GM18526 (cell line): ENCODE results near the gene MRTFA.

ENCODE experiments used
- POLR2A ChIP-seq: IDR thresholded peaks from 3 replicates; pipeline ENCODE4 v1.6.1; 2011; ENCODE audit not compliant: insufficient read length; ENCODE audit errors: extremely low read depth

MRTFA gene

GRCh38 chr22:40417041-40417440, 219.5 kb downstream of the MRTFA start:
- no peak for TF ChIP-seq POLR2A

- TF ChIP-seq POLR2A = no peak
Measured at GRCh38 chr22:40416636-40417035, 219.9 kb downstream of the MRTFA start.

- TF ChIP-seq POLR2A = no peak
Measured at GRCh38 chr22:40416267-40416570, 220.3 kb downstream of the MRTFA start.

GRCh38 chr22:40415531-40416266, 220.8 kb downstream of the MRTFA start:
- TF ChIP-seq POLR2A = no peak

- TF ChIP-seq POLR2A = peak; percentile 36
Measured at GRCh38 chr22:40414838-40415505, 221.5 kb downstream of the MRTFA start.

- no peak for TF ChIP-seq POLR2A
Measured at GRCh38 chr22:40414311-40414710, 222.2 kb downstream of the MRTFA start.

- TF ChIP-seq POLR2A = no peak
Measured at GRCh38 chr22:40413873-40414272, 222.6 kb downstream of the MRTFA start.

GRCh38 chr22:40412441-40412840, 224.1 kb downstream of the MRTFA start:
- no peak for TF ChIP-seq POLR2A

GRCh38 chr22:40411506-40411861, 225.0 kb downstream of the MRTFA start:
- TF ChIP-seq POLR2A = no peak

GRCh38 chr22:40410731-40411505, 225.6 kb downstream of the MRTFA start:
- TF ChIP-seq POLR2A = no peak

GRCh38 chr22:40410272-40410671, 226.2 kb downstream of the MRTFA start:
- no peak for TF ChIP-seq POLR2A

- TF ChIP-seq POLR2A = no peak
Measured at GRCh38 chr22:40409613-40410113, 226.9 kb downstream of the MRTFA start.

- no peak for TF ChIP-seq POLR2A
Measured at GRCh38 chr22:40408718-40409612, 227.6 kb downstream of the MRTFA start.

GRCh38 chr22:40407831-40408717, 228.4 kb downstream of the MRTFA start:
- no peak for TF ChIP-seq POLR2A

- no peak for TF ChIP-seq POLR2A
Measured at GRCh38 chr22:40407021-40407761, 229.3 kb downstream of the MRTFA start.
